ENCODE data around the gene HSPA4.

Gene HSPA4

DNA sequence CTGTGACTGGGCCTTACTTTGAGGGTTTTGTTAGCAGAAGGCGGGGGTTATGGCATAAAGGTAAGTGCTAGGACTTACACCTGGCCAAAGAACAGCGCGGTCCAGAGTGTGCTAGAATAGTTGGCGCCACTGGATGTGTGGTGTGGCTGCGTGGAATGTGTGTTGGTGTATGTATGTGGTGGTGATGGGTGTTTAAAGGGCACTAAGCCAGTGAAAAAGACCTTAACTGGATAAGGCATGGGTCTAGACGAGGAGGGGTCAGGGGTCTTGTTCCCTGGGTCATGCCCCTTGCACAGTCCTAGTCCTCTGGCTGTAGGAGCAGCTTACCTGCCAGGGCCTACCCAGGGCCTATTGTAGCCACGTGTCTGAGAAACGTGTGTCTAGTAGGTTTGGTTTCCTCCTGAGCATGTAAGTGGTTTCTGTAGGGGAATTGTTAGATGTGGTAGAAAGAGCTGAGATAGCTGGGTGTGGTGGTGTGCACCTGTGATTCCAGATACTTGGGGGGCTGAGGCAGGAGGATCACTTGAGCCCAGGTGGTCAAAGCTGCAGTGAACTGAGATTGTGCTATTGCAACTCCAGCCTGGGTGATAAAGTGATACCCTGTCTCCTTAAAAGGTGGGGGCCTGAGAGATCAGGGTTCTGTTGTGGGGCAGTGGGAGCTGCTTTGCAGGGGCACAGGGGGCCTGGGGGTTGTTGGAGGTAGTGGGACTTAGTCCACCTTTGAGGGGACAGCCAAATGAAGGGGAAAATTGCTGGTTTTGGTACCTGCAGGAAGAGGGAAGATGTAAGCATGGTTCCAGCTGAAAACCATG is 55.2 kb downstream of the HSPA4 start:
- DNase-seq = no peak

- no peak for DNase-seq
Measured at GRCh38 chr5:133108481-133108921, 56.7 kb downstream of the HSPA4 start.

GRCh38 chr5:133109655-133110483 is 58.1 kb downstream of the HSPA4 start:
- no peak for DNase-seq

GRCh38 chr5:133110709-133111108 is 58.9 kb downstream of the HSPA4 start:
- DNase-seq = no peak

DNA sequence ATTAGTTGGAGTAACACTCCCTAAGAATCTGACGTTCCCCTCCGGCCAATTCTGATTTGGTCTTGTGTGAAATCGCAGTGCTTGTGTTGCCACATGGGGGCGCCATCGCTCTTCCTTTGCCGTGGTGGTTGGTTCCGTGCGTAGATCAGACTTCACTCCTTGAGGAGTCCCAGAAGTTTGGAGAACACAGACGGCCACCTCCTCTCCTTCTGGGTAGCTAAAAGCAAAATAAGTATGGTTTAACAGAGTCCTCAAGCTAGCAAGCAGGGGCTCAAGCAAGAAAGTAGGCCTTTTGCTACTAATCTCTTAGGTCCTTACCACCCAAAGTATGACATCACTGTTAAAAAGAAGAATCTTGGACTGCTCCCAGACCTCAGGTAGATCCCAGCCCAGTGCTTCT is 59.5 kb downstream of the HSPA4 start:
- DNase-seq = peak; percentile 70

GRCh38 chr5:133112026-133112660 is 60.3 kb downstream of the HSPA4 start:
- DNase-seq = no peak

DNA sequence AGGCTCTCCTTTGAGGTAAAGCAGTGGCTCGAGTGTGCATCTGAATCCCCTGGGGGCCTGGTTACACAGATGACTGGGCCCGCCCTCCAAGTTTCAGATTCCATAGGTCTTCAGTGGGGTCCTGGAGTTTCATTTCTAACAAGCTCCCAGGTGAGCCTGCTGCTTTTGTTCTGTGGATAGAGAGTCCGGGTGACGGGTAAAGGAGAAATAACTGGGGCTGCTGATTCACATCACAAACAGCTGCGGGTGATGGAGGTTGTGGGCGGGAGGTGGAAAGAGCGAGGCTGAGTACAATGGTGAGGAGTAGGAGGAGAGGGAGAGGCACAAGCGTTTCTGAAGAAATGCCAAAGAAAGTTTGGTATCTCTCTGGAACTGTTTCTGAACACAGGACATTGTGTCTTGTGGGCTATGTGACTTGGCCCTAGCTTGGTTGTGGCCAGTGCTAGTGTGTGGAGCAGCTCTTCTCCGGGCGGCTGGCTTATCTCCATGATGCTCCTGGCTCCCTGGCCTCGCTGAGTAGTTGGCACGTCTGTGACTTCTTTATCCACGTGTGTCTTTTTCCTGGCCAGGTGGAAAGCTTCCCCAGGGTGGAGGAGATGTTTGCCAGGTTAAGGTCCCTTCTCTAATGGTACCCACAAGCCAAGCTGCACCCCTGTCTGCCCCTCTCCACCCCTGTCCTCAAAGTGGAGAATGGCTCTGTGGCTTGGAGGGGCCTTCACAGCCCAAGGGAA is 61.7 kb downstream of the HSPA4 start:
- DNase-seq = no peak

DNA sequence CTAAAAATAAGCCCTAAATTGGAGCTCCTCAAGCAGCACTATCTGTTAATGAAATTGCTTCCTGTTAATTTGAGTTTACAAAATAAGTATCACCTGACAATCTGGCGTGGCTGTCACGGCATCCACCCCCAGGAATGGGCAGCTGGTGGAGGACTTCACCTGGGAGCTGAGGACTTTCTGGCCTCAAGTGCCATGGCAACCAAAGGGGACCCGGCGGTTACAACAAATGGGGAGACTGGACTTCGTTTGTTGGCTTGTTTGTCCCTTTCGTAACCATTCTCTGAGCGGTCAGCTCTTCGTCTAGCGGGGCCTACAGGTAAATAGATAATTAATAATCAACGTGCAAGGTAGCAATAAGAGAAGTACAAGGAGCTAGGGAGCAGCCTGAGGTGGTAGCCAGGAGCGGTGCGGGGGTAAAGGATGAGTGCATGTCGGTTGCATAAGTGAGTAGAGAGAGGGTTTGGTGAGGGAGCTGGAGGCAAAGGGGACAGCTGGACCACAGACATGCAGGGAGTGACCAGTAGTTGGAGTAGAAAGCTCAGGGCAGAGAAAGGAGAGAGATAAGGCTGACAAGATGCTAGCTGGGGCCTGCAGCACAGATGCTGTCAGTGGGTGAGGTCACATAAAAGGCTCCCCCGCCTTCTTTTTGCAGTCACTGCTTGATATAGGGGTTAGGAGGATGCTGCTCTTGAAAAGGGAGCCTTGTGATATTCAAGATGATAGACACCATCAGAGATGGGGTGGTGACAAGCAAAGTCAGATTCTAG is 62.5 kb downstream of the HSPA4 start:
- no peak for DNase-seq

- DNase-seq = no peak
Measured at GRCh38 chr5:133114933-133115310, 63.1 kb downstream of the HSPA4 start.

DNA sequence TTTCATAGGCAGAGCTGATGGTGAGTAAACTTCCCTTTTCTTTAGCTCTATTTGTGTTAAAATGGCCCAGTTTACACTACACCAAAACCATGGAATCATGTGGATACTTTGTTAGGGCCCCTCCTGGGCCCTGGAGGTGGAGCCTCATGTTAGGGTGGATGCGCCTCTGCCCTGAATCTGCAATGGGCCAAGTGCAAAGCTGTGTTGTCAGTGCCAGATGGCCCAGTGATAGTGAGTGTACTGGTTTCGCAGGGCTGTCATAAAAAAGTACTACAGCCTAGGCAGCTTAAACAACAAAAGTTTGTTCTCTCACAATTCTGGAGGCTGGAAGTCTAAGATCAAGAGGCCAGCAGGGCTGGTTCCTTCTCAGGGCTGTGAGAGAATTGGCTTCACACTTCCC is 64.8 kb downstream of the HSPA4 start:
- no peak for DNase-seq

- no peak for DNase-seq
Measured at GRCh38 chr5:133117166-133117911, 65.5 kb downstream of the HSPA4 start.

DNA sequence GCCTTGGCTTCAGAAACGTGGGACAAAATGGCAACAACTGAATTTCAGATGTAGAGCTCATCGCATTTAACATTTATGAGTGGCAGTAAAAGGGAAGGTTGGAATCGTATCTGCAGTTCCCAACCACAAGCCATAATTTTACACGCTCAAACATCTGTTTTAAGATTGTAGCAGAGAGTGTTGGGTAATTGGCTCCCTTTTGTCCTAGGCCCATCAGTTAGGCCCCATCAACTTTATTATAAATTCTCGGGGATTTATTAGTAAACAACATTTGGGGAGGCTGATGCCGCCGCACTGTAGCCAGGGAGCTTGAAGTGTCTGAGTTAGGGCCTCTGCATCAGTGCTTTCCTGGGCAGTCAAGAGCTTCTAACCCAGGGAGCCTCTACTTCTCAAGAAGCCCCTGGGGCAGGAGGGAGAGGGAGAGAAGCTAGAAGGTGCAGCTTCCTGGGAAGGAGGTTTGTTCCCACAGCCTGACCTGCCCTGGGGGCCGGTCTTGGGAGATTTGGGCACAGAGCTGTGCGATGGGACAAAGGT is 66.2 kb downstream of the HSPA4 start:
- no peak for DNase-seq

GRCh38 chr5:133118741-133119140 is 66.9 kb downstream of the HSPA4 start:
- no peak for DNase-seq

DNA sequence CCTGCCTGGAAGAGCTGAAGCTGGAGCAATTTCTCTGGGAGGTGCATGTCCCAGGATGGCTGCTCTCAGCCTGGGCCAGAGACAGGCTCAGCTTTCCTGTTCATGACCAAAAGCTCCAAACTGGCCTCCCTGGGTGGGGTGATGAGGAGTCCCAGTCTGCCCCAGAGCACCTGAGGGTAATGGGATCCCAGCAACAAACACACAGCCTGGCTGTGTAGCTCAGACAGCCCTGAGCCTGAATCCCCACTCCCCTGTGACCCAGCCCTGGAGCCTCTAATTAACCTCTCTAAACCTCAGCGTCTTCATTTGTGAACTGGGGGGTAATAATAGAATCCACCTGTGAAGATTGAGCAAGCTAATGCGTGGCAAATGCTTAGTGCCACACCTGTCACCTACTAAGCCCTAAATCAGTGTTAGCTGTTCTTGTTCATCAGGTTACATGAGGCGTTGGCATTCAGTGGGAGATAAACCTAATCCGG is 67.5 kb downstream of the HSPA4 start:
- peak; percentile 21 for DNase-seq

GRCh38 chr5:133120156-133120750 is 68.4 kb downstream of the HSPA4 start:
- no peak for DNase-seq

GRCh38 chr5:133121080-133121479 is 69.3 kb downstream of the HSPA4 start:
- no peak for DNase-seq

DNA sequence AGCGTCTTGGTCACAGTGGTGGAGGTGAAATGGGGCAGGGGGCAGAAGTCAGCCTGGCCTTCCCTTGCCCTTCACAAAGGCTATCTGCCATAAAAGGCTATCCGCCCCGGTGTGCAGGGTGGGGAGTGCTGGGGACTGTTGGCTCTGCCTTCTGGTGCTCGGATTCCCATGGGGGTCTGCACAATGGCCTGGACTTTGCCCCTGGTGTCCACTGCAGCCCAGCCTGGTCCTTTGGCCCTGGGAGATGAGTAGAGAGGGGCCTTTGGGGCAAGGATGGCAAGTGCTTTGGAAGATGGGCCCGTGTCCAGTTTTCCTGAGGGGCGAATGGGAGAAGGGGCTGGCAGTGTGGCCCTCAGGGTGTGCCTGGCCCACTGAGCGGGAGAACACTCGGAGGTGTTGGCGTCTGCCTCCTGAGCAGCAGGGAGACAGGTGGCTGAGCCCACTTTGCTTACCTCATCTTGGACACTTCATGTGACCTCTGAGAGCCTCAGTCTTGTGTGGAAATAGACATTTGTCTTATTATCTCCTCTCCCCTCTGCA is 69.9 kb downstream of the HSPA4 start:
- no peak for DNase-seq

DNA sequence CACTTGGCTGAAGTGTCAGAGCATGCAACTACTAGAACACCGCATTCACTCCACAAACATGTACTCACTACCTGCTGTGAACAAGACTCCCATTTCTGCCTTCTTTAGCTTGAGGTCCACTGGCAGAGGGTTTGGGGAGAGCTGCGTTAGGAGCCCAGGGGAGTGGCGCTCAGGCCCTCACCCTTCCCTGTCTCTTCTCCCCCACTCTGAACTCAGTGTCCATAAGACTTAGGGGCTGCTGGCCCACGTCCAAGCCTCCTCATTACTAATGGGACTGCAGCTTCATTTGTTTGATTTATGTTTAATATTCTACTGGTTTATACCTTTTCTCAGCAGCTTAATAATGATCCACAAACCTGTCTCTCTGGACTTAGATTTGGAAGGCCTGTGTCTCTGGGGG is 70.9 kb downstream of the HSPA4 start:
- DNase-seq = no peak

DNA sequence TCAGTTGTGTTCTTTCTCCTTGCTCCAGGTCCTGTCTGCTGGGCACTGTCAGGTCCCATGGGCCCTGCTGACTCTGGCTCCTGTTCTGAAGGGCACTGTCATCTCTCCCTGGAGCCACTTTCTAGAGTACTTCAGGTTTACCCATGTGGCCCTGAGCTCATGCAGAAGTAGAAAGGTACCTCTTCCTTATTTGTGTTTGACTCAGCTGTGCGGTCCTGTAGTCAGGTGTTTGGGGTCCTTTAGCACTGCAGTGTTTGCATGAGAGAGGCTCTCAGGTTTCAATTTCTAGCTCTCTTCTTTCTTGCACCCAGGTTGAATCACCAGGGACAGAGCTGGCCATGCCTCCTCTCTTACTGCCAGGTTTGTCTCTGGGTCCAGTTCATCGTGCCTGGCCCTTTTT is 71.5 kb downstream of the HSPA4 start:
- no peak for DNase-seq

DNA sequence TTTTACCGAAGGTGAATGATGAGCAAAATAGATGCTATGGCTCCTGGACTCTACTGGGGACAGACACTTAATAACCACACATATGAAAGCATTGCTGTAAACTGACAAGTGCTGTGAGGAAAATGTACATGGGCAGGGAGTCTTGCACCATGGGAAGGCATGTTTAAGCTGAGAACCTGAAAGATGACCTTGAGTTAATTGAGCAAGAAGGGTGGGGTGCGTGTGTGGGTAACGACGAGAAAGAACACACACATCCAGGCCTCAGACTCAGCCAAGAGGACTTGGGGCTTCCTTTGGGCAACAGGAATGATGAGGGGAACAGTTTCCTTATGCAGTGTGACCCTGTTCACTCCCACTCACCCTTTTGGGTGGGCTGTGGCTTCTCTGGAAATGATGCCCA is 73.1 kb downstream of the HSPA4 start:
- no peak for DNase-seq

All from NCI-H1436 (cell line).